Gastroesophageal sphincter (tissue), 4 donors: ENCODE results near the gene WASF3. TPM values are rescaled to one million over a fixed set of nuclear protein-coding genes. Genes with fewer than 3 reads are reported as not detected.
"Not testable (repeated sequence)": the region's sequence is repeated elsewhere in the genome, so short reads cannot be mapped to it uniquely, and the experiment has no call there.

ENCODE experiments used
- ATAC-seq: fragments of 150-250 bp; one replicate; pipeline ENCODE4 v1.9.1; 2016; ENCODE audit warnings: mild to moderate bottlenecking, moderate library complexity
- H3K27ac ChIP-seq, 4 donors: fragments of 200-600 bp; sonication (generic) in 3 of 4; 1 replicate in 3 of 4; 2 replicates in 1 of 4; pipeline ENCODE4 v1.5.1; 2016 to 2019
- H3K27me3 ChIP-seq: fragments of 200-600 bp; sonication (generic); one replicate; pipeline ENCODE4 v1.5.1; 2019
- H3K36me3 ChIP-seq, 2 donors: fragments of 200-600 bp; sonication (generic); one replicate each; pipeline ENCODE4 v1.5.1; 2019; ENCODE audit warnings: control low read depth in 1 of 2
- H3K4me1 ChIP-seq, 3 donors: fragments of 200-600 bp; sonication (generic); 1 replicate in 2 of 3; 2 replicates in 1 of 3; pipeline ENCODE4 v1.5.1; 2016 to 2019; ENCODE audit warnings: control low read depth in 2 of 3
- H3K4me3 ChIP-seq, 2 donors: fragments of 200-600 bp; sonication (generic); one replicate each; pipeline ENCODE4 v1.5.1; 2019; ENCODE audit warnings: mild to moderate bottlenecking in 1 of 2, moderate library complexity in 1 of 2
- H3K9me3 ChIP-seq, 3 donors: fragments of 200-600 bp; sonication (generic); one replicate each; pipeline ENCODE4 v1.5.1; 2017 to 2019; ENCODE audit warnings: control low read depth in 2 of 3
- EP300 ChIP-seq: sonication (generic); formaldehyde crosslinking; IDR thresholded peaks from one replicate; pipeline ENCODE4 v1.6.1; 2017; ENCODE audit warnings: antibody characterized with exemption, mild to moderate bottlenecking
- POLR2A ChIP-seq, 2 donors: fragments of 450-650 bp; IDR thresholded peaks; one replicate each; pipeline ENCODE4 v1.6.1; 2017; ENCODE audit warnings: antibody characterized with exemption in 2 of 2, mild to moderate bottlenecking in 2 of 2, moderate library complexity in 1 of 2
- POLR2AphosphoS5 ChIP-seq: sonication (generic); formaldehyde crosslinking; IDR thresholded peaks from one replicate; pipeline ENCODE4 v1.6.1; 2017; ENCODE audit warnings: antibody characterized with exemption
- WGBS, 2 donors: methylation state at CpG; one replicate each; pipeline ENCODE4 v1.1.5; 2018; ENCODE audit warnings: low coverage in 1 of 2; 5-methylcytosine and 5-hydroxymethylcytosine counted together
- total RNA-seq, 4 donors: library from RNA; depleted of rRNA; stranded (reverse); fragments of >200 nt; gene quantifications; one replicate each; pipeline ENCODE4 v1.1.0, GENCODE V29; 2016
- TF ChIP-seq, protein P1 (sequence below), 4 experiments: fragments of 200-600 bp in 2 of 4; fragments of 450-650 bp in 2 of 4; sonication (generic) in 1 of 4; IDR thresholded peaks; one replicate each; pipeline ENCODE4 v1.5.1; 2017 to 2019; ENCODE audit warnings: antibody characterized with exemption in 4 of 4, mild to moderate bottlenecking in 2 of 4, moderate library complexity in 2 of 4

The WASF3 gene
- total RNA-seq, 4 donors from 2014 or later: 13.7 to 19.0 (median 18.7) TPM

DNA sequence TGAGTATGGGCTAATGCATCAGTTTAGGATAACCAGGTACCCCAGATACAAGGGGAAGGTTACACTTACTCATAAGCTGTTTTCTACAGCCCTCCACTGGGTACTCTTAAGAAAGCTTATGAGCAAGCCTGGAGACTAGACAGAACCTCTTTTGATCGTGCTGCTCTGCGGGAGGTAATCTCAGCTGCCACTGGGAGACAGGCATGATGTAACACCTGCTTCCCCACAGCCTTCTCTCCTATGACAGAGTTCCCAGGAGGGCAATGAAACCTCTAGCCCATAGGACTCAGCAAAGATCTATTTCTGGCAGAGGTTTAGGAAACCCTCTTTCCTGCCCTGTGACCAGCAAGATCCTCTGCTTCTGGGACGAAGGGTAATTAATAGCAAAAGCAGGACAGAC lies 65.6 kb downstream of the WASF3 start:
- Histone ChIP-seq H3K36me3 (no peaks in the 10 kb centered on the region), H3K9me3 (peaks cover 0 to 18% (median 0%) of the 10 kb centered on the region in 3 donors), H3K27ac (no peak overlapping the region), H3K4me3 (no peak overlapping the region), H3K4me1 (no peaks in the 10 kb centered on the region), H3K27me3 (no peaks in the 10 kb centered on the region)
- WGBS, 2 donors: 66% methylated on average over 3 of the region's 3 CpGs; no CpG with 5 or more reads in 1 of the 2 donors
- TF ChIP-seq EP300: no peak
- no peak for TF ChIP-seq POLR2AphosphoS5
- ATAC-seq: no peak

DNA sequence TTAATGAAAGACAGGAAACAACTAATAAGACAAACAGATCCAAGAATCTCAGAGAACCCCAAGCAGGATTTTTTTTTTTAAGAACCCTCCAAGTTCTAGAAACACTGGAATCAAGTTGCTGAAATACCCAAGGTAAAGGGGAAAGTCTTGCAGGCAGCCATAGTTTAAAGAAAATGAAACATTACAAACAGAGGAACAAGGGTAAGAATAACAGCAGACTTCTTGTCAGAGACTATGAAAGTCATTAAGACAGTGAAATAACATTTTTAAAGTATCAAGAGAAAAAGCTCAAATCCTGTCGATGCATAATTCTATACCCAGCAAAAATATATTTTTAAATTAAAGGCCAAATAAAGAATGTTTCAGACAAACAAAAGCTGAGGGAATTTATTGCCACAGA lies 67.1 kb downstream of the WASF3 start:
- peaks cover 0 to 18% (median 0%) of the 10 kb centered on the region in 3 donors for H3K9me3 ChIP-seq
- no peak overlapping the region for H3K27ac ChIP-seq
- peaks cover 0 to 3% of the 10 kb centered on the region in 2 donors for H3K36me3 ChIP-seq
- H3K27me3 ChIP-seq: no peaks in the 10 kb centered on the region
- no peak overlapping the region for H3K4me3 ChIP-seq
- 86% methylated on average over 1 of the region's 1 CpG; no CpG with 5 or more reads in 1 of the 2 donors for WGBS, 2 donors
- ATAC-seq: no peak
- H3K4me1 ChIP-seq: no peaks in the 10 kb centered on the region
- no peak for TF ChIP-seq EP300
- TF ChIP-seq, protein P1, sequence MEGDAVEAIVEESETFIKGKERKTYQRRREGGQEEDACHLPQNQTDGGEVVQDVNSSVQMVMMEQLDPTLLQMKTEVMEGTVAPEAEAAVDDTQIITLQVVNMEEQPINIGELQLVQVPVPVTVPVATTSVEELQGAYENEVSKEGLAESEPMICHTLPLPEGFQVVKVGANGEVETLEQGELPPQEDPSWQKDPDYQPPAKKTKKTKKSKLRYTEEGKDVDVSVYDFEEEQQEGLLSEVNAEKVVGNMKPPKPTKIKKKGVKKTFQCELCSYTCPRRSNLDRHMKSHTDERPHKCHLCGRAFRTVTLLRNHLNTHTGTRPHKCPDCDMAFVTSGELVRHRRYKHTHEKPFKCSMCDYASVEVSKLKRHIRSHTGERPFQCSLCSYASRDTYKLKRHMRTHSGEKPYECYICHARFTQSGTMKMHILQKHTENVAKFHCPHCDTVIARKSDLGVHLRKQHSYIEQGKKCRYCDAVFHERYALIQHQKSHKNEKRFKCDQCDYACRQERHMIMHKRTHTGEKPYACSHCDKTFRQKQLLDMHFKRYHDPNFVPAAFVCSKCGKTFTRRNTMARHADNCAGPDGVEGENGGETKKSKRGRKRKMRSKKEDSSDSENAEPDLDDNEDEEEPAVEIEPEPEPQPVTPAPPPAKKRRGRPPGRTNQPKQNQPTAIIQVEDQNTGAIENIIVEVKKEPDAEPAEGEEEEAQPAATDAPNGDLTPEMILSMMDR (IDR thresholded peaks at IDR 0.05): no peak
- TF ChIP-seq POLR2A (IDR thresholded peaks at IDR 0.05): no peak
- no peak for TF ChIP-seq POLR2AphosphoS5

DNA sequence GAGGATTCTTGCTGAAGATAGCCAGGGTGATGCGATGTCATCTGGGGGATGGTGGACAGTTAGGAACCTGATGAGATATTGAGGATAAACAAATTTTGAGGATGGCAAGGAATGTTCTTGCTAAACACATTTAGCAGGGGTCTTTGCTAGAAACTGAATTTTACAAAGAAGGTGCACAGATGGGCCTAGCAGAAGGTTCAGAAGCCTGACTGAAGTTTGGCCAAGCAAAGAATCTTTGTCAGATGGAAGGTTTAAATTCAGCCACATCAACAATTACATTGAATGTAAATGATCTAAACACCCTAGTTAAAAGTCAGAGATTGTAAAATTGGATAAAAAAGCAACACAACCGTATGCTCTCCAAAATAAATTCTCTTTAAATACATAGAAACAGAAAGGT lies 68.8 kb downstream of the WASF3 start:
- H3K27me3 ChIP-seq: no peaks in the 10 kb centered on the region
- whole genome bisulfite sequencing, 2 donors: 97 to 100% methylated on average over 2 of the region's 2 CpGs
- no peaks in the 10 kb centered on the region for H3K4me1 ChIP-seq
- no peak for ATAC-seq
- H3K9me3 ChIP-seq: peaks cover 0 to 18% (median 0%) of the 10 kb centered on the region in 3 donors
- H3K27ac ChIP-seq: no peak overlapping the region
- H3K4me3 ChIP-seq: no peak overlapping the region
- H3K36me3 ChIP-seq: peaks cover 0 to 3% of the 10 kb centered on the region in 2 donors
- no peak for TF ChIP-seq POLR2A (IDR thresholded peaks at IDR 0.05)
- TF ChIP-seq, protein P1 (IDR thresholded peaks at IDR 0.05): no peak
- TF ChIP-seq POLR2AphosphoS5: no peak
- no peak for TF ChIP-seq EP300

DNA sequence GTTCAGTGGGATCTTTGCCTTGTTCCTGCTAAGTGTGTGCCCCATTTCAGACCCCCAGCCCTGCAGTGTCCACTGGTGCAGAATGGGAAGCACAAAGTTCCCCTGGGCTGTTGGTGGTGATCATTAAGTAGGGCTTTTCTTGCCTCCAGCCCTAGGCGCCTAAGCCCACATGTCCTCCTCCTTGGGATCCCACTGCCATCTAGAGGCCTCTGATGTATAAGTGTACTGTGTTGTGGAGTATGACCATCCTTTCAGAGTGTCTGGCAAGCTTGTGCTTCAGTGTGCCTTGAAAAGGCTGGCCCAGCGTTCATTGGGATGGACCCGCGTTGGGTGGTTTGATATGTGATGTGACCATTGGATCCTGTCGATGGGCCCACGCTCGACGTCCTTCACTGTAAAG lies 71.2 kb downstream of the WASF3 start:
- peaks cover 0 to 3% of the 10 kb centered on the region in 2 donors for H3K36me3 ChIP-seq
- no CpG with 5 or more reads among the region's 8 CpGs for WGBS, 2 donors
- no peak overlapping the region for H3K4me3 ChIP-seq
- TF ChIP-seq, protein P1 (IDR thresholded peaks at IDR 0.05): no peak
- no peak for TF ChIP-seq EP300
- no peak for TF ChIP-seq POLR2A (IDR thresholded peaks at IDR 0.05)
- TF ChIP-seq POLR2AphosphoS5: no peak
- H3K27me3 ChIP-seq: no peaks in the 10 kb centered on the region
- H3K27ac ChIP-seq: no peak overlapping the region
- no peaks in the 10 kb centered on the region for H3K4me1 ChIP-seq
- peaks cover 0 to 13% (median 0%) of the 10 kb centered on the region in 3 donors for H3K9me3 ChIP-seq
- no peak for ATAC-seq

DNA sequence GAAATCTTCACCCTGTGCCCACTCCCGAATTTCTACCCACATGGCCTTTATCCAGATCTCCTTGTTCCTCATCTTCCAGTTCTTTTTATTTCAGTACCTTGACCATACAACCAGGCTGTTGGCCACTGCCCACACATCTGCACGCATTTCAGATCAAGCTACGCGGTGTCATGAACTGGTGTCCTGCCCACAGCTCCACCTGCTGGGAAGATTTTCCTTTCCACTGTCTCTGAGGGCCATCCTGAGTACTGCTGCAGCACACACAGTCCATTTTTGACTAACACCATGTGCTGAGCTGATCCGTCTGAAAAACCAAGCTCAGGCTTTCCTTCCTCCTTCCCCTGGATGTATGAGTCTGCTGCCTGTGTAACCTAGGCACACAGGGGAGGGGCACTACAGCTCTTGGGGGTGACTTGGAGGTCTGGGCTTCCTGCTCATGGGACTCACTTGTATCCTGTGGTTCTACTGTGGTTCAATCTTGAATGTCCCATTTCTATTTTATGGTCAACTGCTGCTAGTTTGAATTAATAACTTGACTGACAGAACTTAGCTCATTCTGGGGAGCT lies 71.9 kb downstream of the WASF3 start:
- Histone ChIP-seq H3K36me3 (peaks cover 0 to 3% of the 10 kb centered on the region in 2 donors), H3K4me3 (no peak overlapping the region), H3K9me3 (peaks cover 0 to 7% (median 0%) of the 10 kb centered on the region in 3 donors), H3K4me1 (no peaks in the 10 kb centered on the region), H3K27me3 (no peaks in the 10 kb centered on the region), H3K27ac (no peak overlapping the region)
- WGBS, 2 donors: 88 to 92% methylated on average over 4 to 5 of the region's 5 CpGs
- no peak for ATAC-seq
- TF ChIP-seq POLR2A (IDR thresholded peaks at IDR 0.05): no peak
- TF ChIP-seq POLR2AphosphoS5: no peak
- no peak for TF ChIP-seq EP300

DNA sequence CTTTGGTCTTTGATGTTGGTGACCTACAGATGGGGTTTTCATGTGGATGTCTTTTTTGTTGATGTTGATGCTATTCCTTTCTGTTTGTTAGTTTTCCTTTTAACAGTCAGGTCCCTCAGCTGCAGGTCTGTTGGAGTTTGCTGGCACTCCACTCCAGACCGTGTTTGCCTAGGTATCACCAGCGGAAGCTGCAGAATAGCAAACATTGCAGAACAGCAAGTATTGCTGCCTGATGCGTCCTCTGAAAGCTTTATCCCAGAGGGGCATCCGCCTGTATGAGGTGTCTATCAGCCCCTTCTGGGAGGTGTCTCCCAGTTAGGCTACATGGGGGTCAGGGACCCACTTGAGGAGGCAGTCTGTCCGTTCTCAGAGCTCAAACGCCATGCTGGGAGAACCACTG lies 78.2 kb downstream of the WASF3 start:
- not testable (repeated sequence) for ATAC-seq, H3K36me3 ChIP-seq, H3K4me1 ChIP-seq, H3K27me3 ChIP-seq, H3K9me3 ChIP-seq, H3K4me3 ChIP-seq, H3K27ac ChIP-seq
- WGBS, 2 donors: no CpG with 5 or more reads among the region's 6 CpGs

DNA sequence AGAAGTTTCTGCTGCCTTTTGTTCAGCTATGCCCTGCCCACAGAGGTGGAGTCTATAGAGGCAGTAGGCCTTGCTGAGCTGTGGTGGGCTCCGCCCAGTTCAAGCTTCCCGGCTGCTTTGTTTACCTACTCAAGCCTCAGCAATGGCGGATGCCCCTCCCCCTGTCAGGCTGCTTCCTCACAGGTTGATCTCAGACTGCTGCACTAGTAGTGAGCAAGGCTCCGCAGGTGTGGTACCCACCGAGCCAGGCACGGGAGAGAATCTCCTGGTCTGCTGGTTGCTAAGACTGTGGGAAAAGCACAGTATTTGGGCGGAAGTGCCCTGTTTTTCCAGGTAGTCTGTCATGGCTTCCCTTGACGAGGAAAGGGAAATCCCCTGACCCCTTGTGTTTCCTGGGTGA lies 78.6 kb downstream of the WASF3 start:
- not testable (repeated sequence) for H3K27ac ChIP-seq, H3K27me3 ChIP-seq, H3K4me3 ChIP-seq, ATAC-seq, H3K9me3 ChIP-seq, H3K36me3 ChIP-seq, H3K4me1 ChIP-seq
- WGBS, 2 donors: 80% methylated on average over 1 of the region's 8 CpGs; no CpG with 5 or more reads in 1 of the 2 donors
